ENCODE measurements around the gene SERPINB8.

SERPINB8 gene

GRCh38 chr18:64019922-64020756 lies 50.3 kb downstream of the SERPINB8 start:
- DNase-seq = no peak

GRCh38 chr18:64026350-64026749 lies 56.5 kb downstream of the SERPINB8 start:
- no peak for DNase-seq

GRCh38 chr18:64027931-64028695 lies 58.2 kb downstream of the SERPINB8 start:
- DNase-seq = no peak

- no peak for DNase-seq
These were observed 59.2 kb downstream of the SERPINB8 start for GRCh38 chr18:64029096-64029495.

GRCh38 chr18:64031411-64031810 lies 61.5 kb downstream of the SERPINB8 start:
- DNase-seq = no peak

GRCh38 chr18:64032312-64032711 lies 62.4 kb downstream of the SERPINB8 start:
- no peak for DNase-seq

- DNase-seq = peak; percentile 24
These were observed 68.0 kb downstream of the SERPINB8 start for GRCh38 chr18:64037812-64038414.
